ENCODE results near the gene NSUN4. TPM values are rescaled to one million over a fixed set of nuclear protein-coding genes. Genes with fewer than 3 reads are reported as not detected.

Gene NSUN4
- total and polyA plus RNA-seq, 2 of the 13 experiments (the other 11 are each of a cell fraction or from before 2014, with no cell fraction given): 21.5 to 23.5 TPM

DNA sequence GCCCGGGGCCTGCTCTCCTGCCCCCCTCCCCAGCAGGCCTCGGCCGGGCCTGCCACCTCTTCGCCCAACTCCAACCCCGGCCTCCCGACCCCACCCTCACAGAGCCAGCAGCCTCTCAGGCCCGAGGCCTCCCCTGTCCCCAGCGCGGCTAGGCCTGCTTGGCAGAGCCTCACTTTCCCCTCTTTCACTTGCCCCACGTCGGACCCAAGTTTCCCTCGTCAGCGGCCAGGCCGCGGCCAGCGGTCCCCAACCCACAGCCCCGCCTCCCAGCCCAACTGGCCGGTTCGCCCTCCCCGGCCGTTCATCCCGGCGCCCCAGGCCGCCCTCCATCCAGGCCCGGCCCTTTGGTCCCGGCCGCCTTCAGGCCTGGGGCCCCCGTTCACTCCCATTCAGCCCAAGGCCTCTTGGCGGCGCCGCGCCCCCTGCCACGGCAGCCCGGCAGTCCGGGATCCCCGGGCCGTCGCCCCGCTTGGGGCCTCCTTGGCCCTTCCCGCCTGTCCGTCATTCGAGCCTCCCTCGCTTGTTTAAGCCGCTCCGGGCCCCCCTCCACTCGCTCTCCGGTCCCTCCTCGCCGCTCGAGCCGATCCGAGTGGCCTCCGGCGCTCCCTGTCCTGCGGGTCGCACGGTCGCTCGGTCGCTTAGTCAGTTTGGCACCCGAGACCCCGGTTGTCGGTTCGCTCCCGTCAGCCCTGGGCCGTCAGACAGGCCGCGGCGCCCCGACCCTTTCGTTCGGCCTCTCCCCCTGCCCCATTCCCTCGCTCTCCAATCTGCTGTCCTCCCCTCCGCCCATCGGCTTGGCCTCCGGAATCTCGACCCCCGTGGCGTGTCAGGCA, 38.6 kb upstream of the NSUN4 start (continued):
- TF ChIP-seq ZNF468 (CRISPR knock-in tag; IDR thresholded peaks at IDR 0.05) (peak; percentile 90), ZBTB40 (IDR thresholded peaks at IDR 0.05) (no peak), ZBTB40 (CRISPR knock-in tag; IDR thresholded peaks at IDR 0.05) (peak; percentile 24; the same call in 1 of the 2 replicates), SNAPC4 (CRISPR knock-in tag; IDR thresholded peaks at IDR 0.05) (peak; percentile 34; the same call in 1 of the 2 replicates), PAWR (CRISPR knock-in tag; IDR thresholded peaks at IDR 0.05; ENCODE audit: borderline replicate concordance) (0 out of 2 replicates have a peak, but pooled peaks have one; percentile 22), ZNF513 (CRISPR knock-in tag; conservative IDR thresholded peaks at IDR 0.05) (no peak), NONO (IDR thresholded peaks at IDR 0.05) (no peak), NONO (CRISPR knock-in tag; conservative IDR thresholded peaks at IDR 0.05) (peak; percentile 45; the same call in 1 of the 2 replicates), NKX3-1 (CRISPR knock-in tag; IDR thresholded peaks at IDR 0.05) (peak; percentile 26; the same call in 1 of the 2 replicates), ZNF674 (CRISPR knock-in tag; IDR thresholded peaks at IDR 0.05; ENCODE audit: low read depth) (no peak), ZNF253 (CRISPR knock-in tag; IDR thresholded peaks at IDR 0.05; ENCODE audit: borderline replicate concordance) (no peak), HOXA9 (CRISPR knock-in tag; IDR thresholded peaks at IDR 0.05; ENCODE audit: borderline replicate concordance) (no peak; the same call in 1 of the 2 replicates)

Data from HepG2 (cell line).